Testis (tissue), 2 donors: ENCODE measurements around the gene FAM3C.

ENCODE experiments used
- CTCF ChIP-seq, 3 experiments: fragments of 450-650 bp in 2 of 3; fragments of 200-600 bp in 1 of 3; sonication (generic) in 1 of 3; IDR thresholded peaks; one replicate each; pipeline ENCODE4 v1.5.1; 2016 to 2019; ENCODE audit warnings: antibody characterized with exemption in 3 of 3, mild to moderate bottlenecking in 2 of 3, moderate library complexity in 1 of 3
- POLR2A ChIP-seq: fragments of 450-650 bp; IDR thresholded peaks from one replicate; pipeline ENCODE4 v1.6.1; 2017; ENCODE audit warnings: antibody characterized with exemption, mild to moderate bottlenecking, moderate library complexity

DNA sequence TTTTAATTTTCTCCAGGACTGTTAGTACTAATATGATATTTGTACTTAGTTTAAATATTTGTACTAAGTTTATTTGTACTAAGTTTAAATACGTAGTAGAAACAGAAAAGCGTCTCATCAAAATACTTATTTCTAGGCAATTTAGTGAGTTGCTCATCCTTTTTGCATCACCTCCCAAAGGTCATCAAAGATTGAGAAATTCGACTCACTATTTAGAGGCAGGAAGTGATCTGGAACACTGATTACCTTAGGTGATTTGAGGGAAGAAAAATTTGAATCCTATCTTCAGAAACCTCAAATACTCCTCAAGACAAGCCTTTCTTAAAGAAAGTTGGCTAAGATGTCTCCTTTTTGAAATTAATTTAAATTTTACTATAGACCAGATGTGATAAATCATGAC is 52.8 kb downstream of the FAM3C start:
- TF ChIP-seq CTCF (IDR thresholded peaks at IDR 0.05) (no peak), POLR2A (no peak)
